Endothelial cell (in vitro differentiated cells): Measurements from ENCODE around the gene CARD11. TPM values are rescaled to one million over a fixed set of nuclear protein-coding genes. Genes with fewer than 3 reads are reported as not detected.

Experiments
- DNase-seq: peaks from one replicate; pipeline ENCODE4 v3.0.0; 2021; ENCODE audit warnings: low spot score
- H3K27ac Mint-ChIP-seq: one replicate; pipeline ENCODE4 v1.8.0; 2021; ENCODE audit warnings: mixed read lengths, inconsistent platforms; ENCODE audit not compliant: unreplicated experiment
- H3K27me3 Mint-ChIP-seq: one replicate; pipeline ENCODE4 v1.8.0; 2021; ENCODE audit warnings: mild to moderate bottlenecking, moderate library complexity, mixed read lengths, inconsistent platforms; ENCODE audit not compliant: unreplicated experiment
- H3K36me3 Mint-ChIP-seq: one replicate; pipeline ENCODE4 v1.8.0; 2021; ENCODE audit warnings: mild to moderate bottlenecking, low read depth, mixed read lengths, inconsistent platforms; ENCODE audit not compliant: unreplicated experiment
- H3K4me1 Mint-ChIP-seq: one replicate; pipeline ENCODE4 v1.8.0; 2021; ENCODE audit warnings: mild to moderate bottlenecking, mixed read lengths, inconsistent platforms; ENCODE audit not compliant: unreplicated experiment
- H3K4me3 Mint-ChIP-seq: one replicate; pipeline ENCODE4 v1.8.0; 2021; ENCODE audit warnings: mild to moderate bottlenecking, mixed read lengths, inconsistent platforms; ENCODE audit not compliant: unreplicated experiment
- H3K9me3 Mint-ChIP-seq: one replicate; pipeline ENCODE4 v1.8.0; 2021; ENCODE audit warnings: mixed read lengths, inconsistent platforms; ENCODE audit not compliant: unreplicated experiment
- total RNA-seq: library from RNA; stranded (reverse); fragmentation: NEBNext Ultra II Directional; extraction: Animal tissue kit (Norgen Biotek cat#: 25700); gene quantifications from one replicate; pipeline ENCODE4 v1.2.1, GENCODE V29; 2021; ENCODE audit not compliant: unreplicated experiment
- TF ChIP-seq, protein P1 (sequence below): fragments of 200-600 bp; sonication (generic); IDR thresholded peaks from one replicate; pipeline ENCODE4 v1.5.0; 2021; ENCODE audit warnings: antibody characterized with exemption; ENCODE audit not compliant: unreplicated experiment

The CARD11 gene
- total RNA-seq, 1 donor from 2014 or later, result 3.9 TPM

DNA sequence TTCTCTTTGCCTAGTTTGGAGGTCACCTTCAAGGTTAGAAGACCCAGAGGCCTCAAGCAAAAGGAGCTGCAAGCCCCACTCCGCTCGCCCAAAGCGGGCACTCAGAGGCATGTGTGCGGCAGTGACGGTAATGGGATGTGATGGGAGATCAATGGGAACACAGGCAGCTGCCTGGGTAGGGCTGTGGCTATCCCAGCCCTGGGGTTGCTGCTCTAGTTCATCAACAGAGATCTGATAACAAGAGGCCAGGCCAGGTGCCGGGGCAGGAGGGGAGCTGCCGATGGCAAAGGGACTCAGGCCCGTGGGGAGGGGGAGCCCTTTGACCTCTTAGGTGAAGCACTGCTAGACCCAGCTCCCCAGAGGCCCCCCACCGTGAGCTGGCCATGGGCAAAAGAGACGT is 147.5 kb downstream of the CARD11 start:
- H3K4me1 Mint-ChIP-seq, result no peaks in the 10 kb centered on the region
- DNase-seq, result no peak
- H3K9me3 Mint-ChIP-seq, result no peaks in the 10 kb centered on the region
- peaks cover 5% of the 10 kb centered on the region for H3K27me3 Mint-ChIP-seq
- H3K4me3 Mint-ChIP-seq, result no peak overlapping the region
- TF ChIP-seq, protein P1, sequence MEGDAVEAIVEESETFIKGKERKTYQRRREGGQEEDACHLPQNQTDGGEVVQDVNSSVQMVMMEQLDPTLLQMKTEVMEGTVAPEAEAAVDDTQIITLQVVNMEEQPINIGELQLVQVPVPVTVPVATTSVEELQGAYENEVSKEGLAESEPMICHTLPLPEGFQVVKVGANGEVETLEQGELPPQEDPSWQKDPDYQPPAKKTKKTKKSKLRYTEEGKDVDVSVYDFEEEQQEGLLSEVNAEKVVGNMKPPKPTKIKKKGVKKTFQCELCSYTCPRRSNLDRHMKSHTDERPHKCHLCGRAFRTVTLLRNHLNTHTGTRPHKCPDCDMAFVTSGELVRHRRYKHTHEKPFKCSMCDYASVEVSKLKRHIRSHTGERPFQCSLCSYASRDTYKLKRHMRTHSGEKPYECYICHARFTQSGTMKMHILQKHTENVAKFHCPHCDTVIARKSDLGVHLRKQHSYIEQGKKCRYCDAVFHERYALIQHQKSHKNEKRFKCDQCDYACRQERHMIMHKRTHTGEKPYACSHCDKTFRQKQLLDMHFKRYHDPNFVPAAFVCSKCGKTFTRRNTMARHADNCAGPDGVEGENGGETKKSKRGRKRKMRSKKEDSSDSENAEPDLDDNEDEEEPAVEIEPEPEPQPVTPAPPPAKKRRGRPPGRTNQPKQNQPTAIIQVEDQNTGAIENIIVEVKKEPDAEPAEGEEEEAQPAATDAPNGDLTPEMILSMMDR, result no peak
- no peaks in the 10 kb centered on the region for H3K36me3 Mint-ChIP-seq
- H3K27ac Mint-ChIP-seq, result no peak overlapping the region

DNA sequence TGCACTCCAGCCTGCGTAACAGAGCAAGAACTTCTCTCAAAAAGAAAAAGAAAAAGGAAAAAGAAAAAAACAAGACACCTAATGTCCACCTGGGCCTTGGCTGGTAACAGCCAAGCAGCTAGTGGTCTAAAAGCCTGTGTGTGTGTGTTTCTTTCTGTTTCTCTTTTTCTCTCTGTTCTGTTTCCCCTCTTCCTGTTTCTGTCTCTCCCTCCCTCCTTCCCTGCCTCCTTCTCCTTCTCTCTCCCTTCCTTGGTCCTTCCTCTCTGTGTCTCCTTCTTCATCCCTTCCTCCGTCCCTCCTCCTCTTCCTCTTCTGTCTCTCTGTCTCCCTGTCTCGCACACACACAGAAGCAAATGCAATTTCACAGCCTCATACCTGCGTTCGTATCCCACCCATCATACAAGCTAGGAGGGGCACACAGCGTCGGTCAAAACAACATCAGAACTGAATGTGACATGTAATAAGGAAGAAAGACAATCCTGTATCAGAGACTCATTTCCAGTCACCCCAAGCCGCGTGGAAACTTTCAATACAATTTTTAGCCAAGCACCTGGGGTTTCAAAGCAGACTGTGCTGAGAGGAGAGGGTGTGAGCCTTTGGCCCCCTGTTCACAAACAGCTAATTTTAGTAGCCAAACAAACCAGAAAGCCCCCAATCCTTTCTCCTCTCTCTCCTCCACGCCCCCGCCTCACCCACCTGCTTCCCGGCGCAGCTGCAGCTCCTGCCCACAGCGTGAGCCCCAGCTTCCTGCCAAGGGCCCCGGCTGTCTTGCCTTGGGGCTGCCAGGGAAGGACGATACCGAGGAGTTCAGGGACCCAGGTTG is 149.3 kb downstream of the CARD11 start:
- Mint-ChIP-seq H3K36me3 (no peaks in the 10 kb centered on the region), H3K27me3 (peaks cover 5% of the 10 kb centered on the region), H3K4me3 (no peak overlapping the region), H3K4me1 (no peaks in the 10 kb centered on the region), H3K9me3 (no peaks in the 10 kb centered on the region), H3K27ac (no peak overlapping the region)
- TF ChIP-seq, protein P1, result no peak
- no peak for DNase-seq

DNA sequence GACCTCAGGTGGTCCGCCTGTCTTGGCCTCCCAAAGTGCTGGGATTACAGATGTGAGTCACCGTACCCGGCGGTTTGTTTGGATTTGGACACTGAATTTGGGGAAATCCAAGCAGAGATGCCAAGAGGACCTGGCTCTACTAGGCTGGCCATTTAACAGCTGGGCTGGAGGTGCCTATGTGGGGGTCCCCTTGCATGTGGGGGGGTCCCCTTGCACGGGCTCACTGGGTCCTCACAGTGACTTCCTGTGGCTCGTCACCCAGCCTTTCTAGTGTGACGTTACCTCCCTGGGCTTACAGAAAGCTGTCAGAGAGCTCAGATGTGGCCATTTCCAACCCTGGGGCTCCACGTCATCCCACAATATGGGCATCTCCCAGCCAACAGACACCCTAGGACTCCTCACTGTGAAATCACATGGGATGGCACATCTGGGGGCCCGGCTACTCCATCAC is 150.2 kb downstream of the CARD11 start:
- Mint-ChIP-seq H3K27ac (no peak overlapping the region), H3K36me3 (no peaks in the 10 kb centered on the region), H3K27me3 (peaks cover 5% of the 10 kb centered on the region), H3K9me3 (no peaks in the 10 kb centered on the region), H3K4me1 (no peaks in the 10 kb centered on the region), H3K4me3 (no peak overlapping the region)
- no peak for DNase-seq
- TF ChIP-seq, protein P1, result no peak

DNA sequence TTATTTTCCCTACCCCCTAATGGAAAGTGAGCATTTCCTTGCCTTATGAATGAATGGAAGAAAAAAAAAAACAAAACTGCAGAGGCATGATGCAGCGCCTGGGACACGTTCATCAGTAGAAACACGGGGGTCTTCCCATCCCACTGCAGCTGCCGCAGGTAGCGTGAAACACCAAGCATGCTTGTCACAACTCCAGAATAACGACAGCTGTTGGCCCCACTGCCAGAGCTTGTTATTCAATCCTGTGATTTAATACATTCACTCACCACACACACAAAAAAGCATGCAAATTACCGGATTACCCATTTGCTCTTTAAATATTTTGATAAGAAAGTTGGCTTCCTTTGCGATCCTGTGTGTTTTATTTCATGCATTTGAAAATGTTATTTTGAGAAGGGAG is 151.1 kb downstream of the CARD11 start:
- H3K4me1 Mint-ChIP-seq, result no peaks in the 10 kb centered on the region
- H3K36me3 Mint-ChIP-seq, result no peaks in the 10 kb centered on the region

DNA sequence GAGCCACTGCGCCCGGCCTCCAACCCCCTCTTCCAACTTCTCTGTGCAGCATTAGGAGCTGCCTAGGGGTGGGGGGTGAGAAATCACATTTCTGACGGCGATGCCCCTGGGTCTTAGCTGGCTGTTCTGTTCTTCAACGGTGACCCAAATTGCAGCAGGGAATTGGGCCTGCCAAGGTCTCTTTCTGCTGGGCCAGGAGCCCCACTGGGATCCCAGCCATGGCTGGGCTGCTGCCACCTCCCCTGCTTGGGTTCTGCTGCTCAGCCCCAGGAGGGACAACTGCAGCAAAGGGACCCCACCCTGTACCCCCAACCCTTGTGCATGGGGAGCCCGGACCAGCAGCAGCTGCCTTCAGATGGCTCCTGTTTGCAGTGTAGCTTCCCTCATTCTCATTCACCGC is 155.9 kb downstream of the CARD11 start:
- Mint-ChIP-seq H3K4me3 (no peak overlapping the region), H3K27ac (no peak overlapping the region), H3K36me3 (no peaks in the 10 kb centered on the region), H3K4me1 (peaks cover 7% of the 10 kb centered on the region), H3K27me3 (peaks cover 2% of the 10 kb centered on the region), H3K9me3 (no peaks in the 10 kb centered on the region)
- DNase-seq, result no peak
- TF ChIP-seq, protein P1, result no peak

More for the DNA sequence above, 151.1 kb downstream of the CARD11 start:
- TF ChIP-seq, protein P1, result no peak
- no peak for DNase-seq
- Mint-ChIP-seq H3K27me3 (peaks cover 5% of the 10 kb centered on the region), H3K9me3 (no peaks in the 10 kb centered on the region), H3K4me3 (no peak overlapping the region), H3K27ac (no peak overlapping the region)
